Suppressor macrophage (primary cell): ENCODE data around the gene CCNJL.

ENCODE experiments used
- DNase-seq, 4 experiments: peaks; one replicate each; pipeline ENCODE4 v3.0.0-alpha.2; 2020 to 2022

CCNJL gene

DNA sequence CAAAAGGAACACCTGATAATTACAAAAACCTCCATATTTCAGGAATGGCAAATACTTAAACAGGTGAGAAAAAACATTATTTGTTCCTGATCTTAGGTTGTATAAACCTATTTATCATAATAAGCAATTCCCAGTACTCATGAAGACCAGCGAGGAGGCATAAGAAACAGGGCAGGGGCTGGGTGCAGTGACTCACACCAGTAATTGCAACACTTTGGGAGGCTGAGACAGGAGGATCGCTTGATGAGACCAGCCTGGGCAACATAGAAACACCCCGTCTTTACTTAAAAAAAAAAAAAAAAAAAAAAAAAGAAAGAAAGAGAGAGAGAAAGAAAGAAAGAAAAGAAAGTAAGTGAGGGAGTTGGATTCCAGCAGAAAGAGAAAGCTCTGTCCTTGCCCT is 21.6 kb downstream of the CCNJL start:
- DNase-seq = no peak

DNA sequence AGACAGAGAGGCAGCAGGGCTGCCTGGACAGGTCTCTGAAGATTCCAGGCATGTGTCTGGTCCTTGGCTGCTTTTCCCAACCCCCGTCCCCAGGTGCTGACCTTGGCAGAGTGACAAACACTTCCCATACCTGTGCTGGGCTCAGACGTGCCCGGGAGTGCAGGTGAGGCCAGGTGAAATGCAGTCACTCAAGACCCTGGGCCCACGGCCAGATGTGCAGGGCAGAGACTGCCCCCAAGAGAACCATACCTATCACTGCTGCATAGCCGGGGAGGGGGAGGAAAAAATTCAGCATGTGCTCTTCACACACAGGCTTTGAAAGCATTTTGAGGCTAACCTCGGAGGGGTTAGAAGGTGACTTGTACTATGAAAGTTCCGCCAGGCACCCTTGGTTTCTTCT is 22.6 kb downstream of the CCNJL start:
- no peak for DNase-seq

DNA sequence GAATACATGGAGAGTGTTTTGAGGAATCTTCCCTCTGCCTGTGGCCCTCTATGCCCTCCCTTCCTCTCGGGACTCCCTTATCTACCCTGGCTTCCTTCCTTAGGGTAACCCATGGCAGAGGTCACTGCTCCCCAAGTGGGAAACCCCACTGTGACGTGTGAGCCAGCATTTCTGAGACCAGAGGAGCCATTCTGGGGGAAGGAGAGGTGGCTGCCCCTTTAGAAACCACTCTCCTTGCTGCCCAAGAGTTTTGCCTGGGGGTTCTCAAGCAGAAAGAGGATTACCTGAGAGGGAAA is 23.1 kb downstream of the CCNJL start:
- no peak for DNase-seq

DNA sequence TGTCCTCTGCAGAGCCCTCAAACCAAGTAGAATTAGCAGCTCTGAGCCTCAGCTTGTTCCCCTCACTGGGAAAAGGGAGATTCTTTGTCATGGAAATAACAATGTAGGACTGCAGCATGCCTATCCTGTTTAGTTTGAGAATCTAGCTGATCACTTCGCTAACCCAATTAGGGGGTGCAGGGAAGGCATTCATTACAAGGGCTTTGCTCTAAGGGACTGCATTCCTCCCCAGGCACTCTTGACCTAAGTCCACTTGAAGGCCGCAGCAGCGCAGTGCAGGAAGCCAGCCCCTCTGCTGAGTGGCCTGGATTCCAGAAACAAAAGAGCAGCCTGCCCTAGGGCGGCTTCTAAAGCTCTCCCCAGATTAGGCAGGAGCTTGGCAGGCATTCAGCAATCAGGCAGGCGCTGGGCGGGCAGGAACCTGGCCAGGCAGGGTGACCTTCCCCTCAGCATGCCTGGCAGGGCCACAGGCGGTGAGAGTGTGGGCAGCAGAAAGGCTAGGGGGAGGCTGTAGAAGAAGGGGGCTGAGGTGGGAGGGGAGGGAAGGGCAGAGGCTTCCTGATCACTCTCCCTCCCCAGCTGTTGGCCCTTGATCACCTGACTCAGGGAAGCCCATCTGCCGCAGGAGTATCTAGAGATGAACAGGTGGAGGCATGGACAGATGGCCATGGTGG is 24.8 kb downstream of the CCNJL start:
- DNase-seq = no peak

DNA sequence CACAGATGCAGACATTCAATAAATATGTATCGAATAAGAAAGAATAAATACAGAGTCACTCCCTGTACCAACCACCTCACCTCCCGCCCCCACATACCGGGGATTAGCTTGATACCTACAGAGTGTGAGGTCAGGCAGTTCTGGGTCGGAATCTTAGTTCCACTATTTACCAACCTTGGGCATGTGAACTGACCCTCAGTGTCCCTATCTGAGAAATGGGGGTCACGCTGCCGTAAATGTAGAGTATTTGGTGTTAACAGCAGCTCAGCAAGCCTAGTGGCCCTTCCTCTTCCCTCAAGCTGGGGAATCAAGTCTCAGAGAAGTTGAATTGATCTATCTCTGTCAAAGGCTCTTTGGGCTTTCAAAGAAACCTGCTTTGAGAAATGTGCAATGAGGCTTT is 25.4 kb downstream of the CCNJL start:
- DNase-seq = no peak

DNA sequence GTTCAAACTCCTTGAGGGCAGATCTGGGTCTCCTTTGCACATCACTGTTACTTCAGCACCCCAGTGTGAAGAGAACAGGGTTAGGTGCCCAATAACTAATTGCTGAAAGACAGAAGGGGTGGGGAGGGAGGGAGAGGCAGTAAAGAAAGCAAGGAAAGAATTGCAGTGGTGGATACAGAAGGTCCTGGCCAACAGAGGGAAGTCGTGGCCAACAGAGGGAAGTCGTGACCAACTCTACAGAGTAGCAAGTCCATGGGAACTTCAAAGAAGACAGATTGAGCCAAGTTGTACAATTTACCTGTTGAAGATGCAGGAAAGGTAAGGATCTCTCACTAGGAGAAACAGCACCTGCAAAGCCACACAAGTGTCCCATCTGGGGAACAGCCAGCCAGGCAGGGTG is 27.0 kb downstream of the CCNJL start:
- peak in 3 of 4 experiments; percentile 33 to 52 (median 47) for DNase-seq

DNA sequence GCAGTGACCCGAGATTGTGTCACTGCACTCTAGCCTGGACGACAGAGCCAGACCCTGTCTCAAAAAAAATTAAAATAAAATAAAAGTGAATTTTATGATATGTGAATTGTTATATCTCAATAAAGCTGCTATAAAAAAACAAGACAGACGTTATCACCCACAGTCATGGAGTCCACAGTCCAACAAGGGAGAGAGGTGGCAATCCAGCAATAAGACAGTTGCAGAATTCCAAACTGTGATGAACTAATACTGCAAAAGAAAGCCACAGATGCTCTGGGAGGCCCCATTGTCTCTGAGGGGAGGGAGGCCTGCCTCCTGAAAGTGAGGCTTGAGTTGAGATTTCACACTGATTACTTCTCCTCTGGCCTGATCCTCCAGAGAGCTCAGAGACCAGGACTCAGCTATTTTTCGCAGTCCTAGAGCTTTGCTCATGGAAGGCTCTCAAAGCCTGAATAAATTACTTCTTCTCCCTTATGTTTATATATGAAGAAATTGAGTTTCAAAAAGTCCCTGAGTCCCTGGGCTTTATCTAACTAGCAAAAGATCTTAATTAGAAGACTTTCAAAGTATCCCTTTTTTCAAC is 28.0 kb downstream of the CCNJL start:
- DNase-seq = no peak

DNA sequence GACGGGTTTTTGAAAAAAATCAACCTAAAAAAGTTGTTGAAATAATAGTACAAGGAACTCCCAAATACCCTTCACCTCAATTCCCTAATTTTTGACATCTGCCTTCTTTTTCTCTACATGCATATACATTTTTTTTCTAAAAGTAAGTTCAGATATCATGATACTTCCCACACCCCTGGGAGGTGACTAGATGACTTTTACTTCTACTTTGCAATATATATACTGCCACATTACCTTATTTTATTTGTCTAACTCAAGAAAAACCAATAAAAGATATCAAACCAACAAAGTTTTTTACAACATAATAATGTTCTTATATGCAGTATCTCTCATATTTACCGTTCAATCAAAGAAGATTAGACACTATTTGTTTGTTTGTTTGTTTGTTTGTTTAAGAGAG is 31.1 kb downstream of the CCNJL start:
- DNase-seq = no peak

DNA sequence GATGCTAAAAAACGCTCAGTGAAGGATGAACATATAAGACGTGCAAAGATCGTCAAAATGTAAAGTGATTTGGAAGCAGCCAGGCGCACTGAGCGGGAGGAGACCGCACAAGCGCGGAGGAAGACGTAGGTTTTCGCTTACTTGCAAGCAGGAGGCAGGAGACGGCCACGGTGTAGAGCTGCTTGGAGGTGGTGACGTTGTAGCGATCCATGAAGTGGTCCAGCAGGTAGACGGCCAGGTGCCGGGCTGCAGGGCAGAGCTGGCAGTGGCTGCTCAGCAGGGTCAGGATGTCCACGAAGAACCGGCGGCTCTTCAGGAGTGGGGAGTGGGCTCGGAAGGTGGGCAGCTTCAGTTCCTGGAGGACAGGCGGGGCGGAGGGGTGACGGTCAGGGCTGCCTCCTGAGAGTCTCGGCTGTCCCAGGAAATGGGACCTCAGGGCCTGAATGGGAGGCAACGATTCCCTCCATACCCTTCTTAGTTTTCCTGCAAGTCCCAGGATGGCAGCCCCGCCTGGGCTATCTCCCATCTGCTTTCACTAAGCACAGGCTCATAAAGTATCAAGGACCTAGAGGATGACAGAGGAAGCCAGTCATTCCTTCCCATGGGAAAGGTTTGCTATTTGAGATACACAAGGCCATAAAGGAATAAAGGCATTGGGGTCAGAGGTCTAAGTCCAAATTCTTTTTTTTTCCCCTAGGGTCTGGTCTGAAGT is 31.8 kb downstream of the CCNJL start:
- DNase-seq = no peak

DNA sequence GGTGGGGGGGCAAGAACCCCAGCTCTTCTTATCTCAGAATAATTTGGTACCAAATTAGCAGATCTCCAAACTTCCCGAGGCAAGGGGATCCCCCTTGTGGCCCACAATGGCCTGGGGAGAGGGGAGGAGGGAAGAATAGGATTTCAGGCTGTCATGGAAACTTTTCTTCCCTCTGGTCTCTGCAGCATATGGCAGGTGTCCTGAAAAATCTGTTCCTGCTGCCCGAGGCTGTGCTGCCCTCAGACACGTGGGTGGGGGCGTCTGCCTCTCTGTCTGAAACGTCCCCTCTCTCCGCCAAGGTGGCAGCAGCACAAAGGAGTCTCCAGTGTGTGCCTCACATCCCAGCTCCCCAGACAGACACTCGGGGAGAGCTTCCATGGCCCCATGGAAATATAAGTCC is 34.0 kb downstream of the CCNJL start:
- no peak for DNase-seq

DNA sequence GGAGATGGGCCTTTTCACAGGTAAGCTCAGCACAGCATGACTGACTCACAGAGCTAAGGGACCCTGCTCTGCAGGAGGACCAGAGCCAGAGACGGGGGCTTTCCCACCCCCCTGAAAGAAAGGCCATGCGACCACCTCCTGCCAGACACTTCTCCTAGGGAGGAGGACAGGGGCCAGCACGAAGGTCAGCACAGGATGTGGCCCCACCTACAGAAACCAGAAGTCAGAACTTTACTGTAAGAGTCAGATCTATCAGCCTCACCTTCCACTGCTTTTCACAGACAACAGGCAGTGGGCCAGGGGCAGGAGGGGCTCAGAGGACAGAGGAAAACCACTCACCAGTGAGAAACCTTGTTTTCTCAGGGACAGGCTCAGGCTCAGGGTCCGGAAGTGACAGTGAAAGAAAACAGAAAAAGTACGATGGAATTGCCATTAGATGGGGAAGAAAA is 37.9 kb downstream of the CCNJL start:
- DNase-seq = no peak

DNA sequence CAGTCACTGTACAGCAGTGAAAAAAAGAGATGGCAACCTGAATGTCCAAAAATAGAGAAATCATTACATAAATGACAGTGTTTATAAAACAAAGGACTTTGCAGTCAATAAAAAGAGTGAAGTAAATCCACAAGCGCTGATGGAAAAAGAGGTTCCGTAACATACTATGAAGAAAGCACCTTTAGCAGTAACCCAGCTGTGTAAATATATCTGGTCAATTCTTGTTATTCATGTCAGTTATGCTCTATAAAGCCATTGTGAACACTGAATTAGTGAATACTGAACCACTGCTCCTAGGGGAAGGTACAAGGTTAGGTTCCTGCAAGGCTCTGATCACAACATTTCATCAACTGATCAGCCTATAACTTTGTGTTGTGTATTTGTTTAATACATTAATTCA is 39.5 kb downstream of the CCNJL start:
- no peak for DNase-seq

DNA sequence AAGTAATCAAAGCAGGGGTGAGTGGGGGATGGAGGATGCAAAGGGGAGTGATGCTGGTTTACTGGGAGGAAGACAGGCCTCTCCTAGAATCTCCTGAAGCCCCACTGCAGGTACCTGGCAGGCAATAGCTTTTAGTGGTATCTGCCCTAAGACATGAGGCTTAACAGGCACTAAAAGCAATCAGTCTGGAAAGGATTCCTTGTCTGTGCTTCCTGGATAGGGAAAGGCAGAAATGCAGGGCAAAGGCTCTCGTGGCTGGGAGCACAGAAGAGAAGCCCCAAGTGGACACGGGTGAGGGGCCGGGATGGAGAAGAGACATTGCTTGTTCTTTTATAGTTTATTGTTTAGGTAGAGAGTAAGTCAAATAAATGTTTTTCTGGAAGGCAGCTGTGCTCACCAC is 40.1 kb downstream of the CCNJL start:
- no peak for DNase-seq

DNA sequence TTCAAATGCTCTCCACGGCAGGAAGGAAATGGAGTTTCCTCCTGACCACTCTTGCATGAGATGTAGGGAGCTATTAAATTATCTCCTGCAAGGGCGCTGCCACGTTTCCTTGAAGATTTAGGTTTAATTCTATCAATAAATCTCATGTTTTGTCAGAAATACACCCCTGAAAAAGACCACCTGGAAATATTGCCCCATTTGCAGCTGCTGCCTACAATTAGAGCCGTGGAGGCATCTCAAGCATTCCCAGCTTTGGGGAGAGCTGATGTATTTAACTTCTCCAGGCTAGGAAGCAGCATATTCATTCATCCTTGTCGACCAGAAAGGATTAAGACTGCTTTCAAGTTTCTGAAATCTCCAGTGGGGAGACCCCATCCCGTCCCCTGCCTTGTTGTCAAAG is 40.5 kb downstream of the CCNJL start:
- no peak for DNase-seq

DNA sequence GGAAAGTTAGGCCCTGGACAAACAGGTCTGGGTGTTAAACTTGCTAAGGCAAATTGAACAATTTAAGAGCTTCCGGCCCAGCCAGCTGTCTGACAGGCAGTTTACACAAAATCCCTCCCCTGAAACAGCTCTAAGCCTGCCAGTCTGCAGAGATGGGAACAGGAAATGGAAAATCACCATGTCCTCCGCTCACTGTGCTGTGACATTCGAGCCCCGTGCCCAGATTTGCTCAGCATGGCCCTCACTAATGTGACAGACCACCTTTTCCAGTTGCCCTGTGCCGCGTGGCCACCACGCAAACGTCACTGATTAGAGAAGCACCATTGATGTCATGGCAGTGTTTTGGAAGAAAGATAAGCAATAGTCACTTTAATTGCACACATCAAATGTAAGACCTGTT is 41.0 kb downstream of the CCNJL start:
- peak in 3 of 4 experiments; percentile 34 to 36 (median 35) for DNase-seq

DNA sequence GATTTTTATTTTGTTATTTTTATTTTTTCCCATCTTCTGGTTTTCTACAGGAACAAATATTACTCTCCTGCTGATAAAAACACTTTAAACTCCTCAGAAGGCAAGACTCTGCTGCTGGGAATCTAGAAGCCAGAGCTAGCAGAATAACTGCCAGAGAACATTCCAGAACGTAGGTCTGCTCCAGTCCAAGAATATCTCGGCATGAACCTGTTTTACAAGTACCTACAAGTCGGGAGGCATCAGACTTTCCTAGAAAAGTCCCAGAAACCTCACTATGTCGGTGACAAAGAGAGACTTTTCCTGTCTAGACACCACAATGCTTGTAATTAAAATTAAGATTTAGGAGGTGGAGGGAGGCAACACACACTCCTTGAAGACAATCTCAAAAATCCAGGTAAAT is 41.7 kb downstream of the CCNJL start:
- no peak for DNase-seq

DNA sequence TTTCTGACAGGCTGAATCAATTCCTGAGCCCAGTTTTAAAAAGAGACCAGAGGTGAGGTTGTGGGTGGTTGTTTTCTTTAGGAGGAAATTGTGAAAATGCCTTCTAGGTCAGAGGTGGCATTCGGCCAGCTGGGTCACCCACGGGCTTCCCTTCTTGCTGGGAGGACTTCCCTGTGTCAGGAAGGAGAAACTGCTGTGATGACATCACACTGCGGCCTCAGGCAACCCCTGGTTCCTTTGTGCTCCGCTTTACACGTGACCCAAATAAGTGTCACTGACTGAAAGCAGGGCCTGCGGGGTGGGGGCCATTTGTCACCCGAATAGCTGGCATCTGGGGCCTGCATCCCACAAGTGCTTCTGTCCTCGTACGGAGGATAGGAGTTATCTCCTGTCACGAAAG is 43.3 kb downstream of the CCNJL start:
- DNase-seq = peak; percentile 96 to 99 (median 98)

DNA sequence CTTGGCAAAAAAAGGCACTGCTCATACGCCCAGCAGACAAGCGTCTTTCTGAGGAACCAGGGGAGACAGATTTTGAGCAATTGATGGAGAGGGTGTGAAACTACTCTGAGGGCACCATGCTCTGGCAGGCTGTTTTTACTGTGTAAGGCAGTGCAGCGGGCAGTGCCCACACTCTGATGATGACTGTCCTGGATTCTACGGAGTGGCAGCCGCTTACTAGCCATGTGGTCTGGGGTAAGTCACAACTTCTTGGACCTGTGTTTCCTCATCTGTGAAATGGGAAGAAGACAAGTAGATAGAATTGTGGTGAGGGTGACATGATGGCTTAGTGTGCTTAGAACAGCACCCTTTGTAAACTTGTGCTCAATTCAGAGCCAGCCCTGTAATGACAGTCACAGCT is 44.2 kb downstream of the CCNJL start:
- DNase-seq = peak; percentile 30 to 63 (median 44)

DNA sequence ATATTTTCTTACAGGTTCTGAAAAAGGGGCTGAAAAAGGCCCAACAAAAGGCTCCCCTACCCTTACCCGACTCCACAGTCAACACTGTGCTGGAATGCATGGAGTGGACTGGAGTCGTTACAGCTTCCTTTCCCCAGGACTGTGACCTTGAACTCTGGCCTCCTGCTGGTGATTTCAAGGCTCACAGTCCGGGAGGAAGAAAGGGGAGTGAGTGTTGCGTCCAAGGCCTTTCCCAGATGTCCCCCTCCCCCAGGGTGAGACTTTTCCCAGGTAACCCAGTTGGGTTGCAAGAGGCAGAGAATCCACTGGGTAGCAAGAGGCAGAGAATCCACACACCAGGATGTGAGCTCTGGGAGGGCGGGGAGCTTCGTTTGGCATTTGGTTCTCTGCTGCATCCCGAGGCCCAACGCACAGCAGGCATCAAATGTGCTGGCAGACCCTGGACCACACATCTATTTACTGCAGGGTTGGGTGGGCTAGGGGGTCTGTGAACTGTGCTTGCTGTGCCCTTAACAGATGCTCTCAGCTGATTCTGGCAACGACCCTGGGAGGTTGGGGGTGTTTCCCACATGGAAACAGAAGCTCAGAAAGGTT is 45.5 kb downstream of the CCNJL start:
- DNase-seq = no peak

DNA sequence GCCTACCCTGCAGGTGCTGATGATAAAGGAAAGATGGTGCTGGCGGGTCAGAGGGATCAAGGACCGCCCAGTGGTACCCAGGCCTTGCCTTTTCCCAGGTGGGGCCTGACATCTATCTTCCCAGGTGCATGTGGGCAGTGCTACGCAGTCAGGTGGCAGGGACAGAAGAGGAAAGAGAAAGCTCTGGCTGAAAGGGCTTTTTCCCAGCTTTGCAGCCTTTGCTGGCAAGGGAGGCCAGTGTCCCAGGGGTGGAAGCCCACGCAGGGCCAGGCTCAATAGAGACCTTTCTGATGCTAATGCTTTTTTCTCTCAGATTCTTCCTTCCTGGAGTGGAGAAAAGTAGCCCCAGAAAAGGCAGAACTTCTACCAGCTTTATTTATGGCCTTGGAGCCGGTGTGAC is 46.3 kb downstream of the CCNJL start:
- no peak for DNase-seq

DNA sequence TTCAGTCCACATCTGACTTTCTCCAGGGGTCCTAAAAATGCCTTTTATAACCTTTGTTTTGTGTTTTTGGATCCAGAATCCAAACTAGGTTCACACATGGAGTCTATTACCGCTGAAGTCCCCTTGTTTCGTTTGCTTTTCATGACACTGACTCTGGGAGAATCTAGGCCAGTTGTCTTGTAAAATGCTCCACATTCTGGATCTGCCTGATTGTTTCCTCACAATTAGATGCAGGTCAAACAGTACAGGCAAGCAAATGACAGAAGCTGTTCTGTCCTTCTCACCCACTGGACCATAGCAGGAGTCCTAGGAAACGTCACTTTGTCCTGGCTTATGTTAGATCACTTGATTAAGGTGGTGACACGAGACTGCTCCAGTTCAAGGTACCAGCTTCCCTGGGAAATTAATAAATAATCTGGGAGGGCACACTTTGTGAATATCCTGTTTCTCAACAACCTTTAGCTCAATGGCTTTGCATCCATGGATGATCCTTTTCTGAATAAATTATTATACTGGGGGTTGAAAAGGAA is 49.0 kb downstream of the CCNJL start:
- DNase-seq = no peak

DNA sequence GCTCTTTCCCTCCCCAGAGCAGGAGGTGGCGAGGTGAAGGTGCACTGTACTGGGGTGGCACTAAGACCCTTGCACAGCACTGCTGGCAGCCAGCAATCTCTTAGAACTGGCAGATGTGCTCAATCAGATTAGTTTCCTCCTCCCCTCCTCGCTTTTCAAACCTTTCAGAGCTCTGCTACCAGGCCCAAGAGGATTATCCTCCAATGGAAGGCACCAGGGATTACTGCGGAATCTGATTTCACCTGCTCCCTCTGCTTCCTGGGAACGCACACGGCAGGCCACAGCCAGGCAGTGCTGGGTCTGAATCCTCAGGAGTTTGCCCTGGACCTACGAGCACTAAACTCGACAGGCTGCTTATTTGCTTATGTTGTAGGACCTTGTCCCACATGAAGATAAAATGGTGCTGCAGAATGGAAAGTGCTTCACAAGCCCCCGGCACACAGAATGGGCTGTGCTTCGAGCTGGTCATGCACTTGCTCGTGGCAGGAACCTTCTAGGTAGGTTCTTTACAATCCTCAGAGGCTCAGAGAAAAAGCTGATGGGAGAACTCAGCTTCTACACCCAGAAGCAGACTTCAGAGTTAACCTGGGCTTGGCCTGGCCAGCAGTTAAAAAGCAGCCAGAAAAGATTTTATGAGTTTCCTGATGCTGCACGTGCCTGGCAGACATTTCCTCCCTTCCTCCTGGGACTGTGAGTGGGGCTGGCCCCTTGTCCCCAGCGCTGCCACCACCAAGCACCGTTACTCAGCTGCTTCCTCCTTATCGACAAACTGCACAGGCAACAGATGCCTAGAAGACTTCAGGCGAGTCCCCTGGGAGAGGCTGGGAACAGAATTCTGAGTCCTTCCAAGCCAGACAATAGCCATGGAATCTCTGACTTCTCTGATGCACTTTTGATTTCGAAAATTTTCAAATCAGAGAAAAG is 50.0 kb downstream of the CCNJL start:
- peak in 3 of 4 experiments; percentile 13 to 19 (median 13) for DNase-seq
